GM12892 (cell line): Measurements from ENCODE around the gene RAB31.

Source experiments
- POLR2A ChIP-seq: IDR thresholded peaks from 2 replicates; pipeline ENCODE4 v1.6.1; 2011; ENCODE audit warnings: low read depth, low read length, control low read depth
- TAF1 ChIP-seq: IDR thresholded peaks from 2 replicates; pipeline ENCODE4 v1.6.1; 2011; ENCODE audit warnings: low read depth, mild to moderate bottlenecking, control low read depth, low read length, borderline replicate concordance

- no peak for TF ChIP-seq POLR2A
- no peak for TF ChIP-seq TAF1
Measured at GRCh38 chr18:9695605-9696004, 12.5 kb upstream of the RAB31 start.
